Osteocyte (in vitro differentiated cells): ENCODE results near the gene S100A5. TPM values are rescaled to one million over a fixed set of nuclear protein-coding genes. Genes with fewer than 3 reads are reported as not detected.

ENCODE experiments used
- DNase-seq: peaks from one replicate; pipeline ENCODE4 v3.0.0; 2021; ENCODE audit warnings: mixed read lengths; ENCODE audit not compliant: unreplicated experiment; ENCODE audit errors: extremely low spot score
- H3K27ac Mint-ChIP-seq: one replicate; pipeline ENCODE4 v1.8.0; 2021; ENCODE audit warnings: mild to moderate bottlenecking, mixed read lengths; ENCODE audit not compliant: unreplicated experiment
- H3K27me3 Mint-ChIP-seq: one replicate; pipeline ENCODE4 v1.8.0; 2021; ENCODE audit warnings: mixed read lengths; ENCODE audit not compliant: unreplicated experiment
- H3K36me3 Mint-ChIP-seq: one replicate; pipeline ENCODE4 v1.8.0; 2021; ENCODE audit warnings: mixed read lengths; ENCODE audit not compliant: unreplicated experiment
- H3K4me1 Mint-ChIP-seq: one replicate; pipeline ENCODE4 v1.8.0; 2021; ENCODE audit warnings: mixed read lengths; ENCODE audit not compliant: unreplicated experiment
- H3K4me3 Mint-ChIP-seq: one replicate; pipeline ENCODE4 v1.8.0; 2021; ENCODE audit warnings: mild to moderate bottlenecking, moderate library complexity, mixed read lengths; ENCODE audit not compliant: unreplicated experiment
- H3K9me3 Mint-ChIP-seq: one replicate; pipeline ENCODE4 v1.8.0; 2021; ENCODE audit warnings: mixed read lengths; ENCODE audit not compliant: unreplicated experiment
- total RNA-seq: library from RNA; stranded (reverse); gene quantifications from 2 replicates; pipeline ENCODE4 v1.2.1, GENCODE V29; 2021
- TF ChIP-seq, protein P1 (sequence below): fragments of 200-600 bp; sonication (generic); IDR thresholded peaks from 2 replicates; pipeline ENCODE4 v1.5.0; 2021; ENCODE audit warnings: antibody characterized with exemption, mild to moderate bottlenecking, moderate library complexity

Gene S100A5
- total RNA-seq, 1 donor from 2014 or later: 1.0 TPM

DNA sequence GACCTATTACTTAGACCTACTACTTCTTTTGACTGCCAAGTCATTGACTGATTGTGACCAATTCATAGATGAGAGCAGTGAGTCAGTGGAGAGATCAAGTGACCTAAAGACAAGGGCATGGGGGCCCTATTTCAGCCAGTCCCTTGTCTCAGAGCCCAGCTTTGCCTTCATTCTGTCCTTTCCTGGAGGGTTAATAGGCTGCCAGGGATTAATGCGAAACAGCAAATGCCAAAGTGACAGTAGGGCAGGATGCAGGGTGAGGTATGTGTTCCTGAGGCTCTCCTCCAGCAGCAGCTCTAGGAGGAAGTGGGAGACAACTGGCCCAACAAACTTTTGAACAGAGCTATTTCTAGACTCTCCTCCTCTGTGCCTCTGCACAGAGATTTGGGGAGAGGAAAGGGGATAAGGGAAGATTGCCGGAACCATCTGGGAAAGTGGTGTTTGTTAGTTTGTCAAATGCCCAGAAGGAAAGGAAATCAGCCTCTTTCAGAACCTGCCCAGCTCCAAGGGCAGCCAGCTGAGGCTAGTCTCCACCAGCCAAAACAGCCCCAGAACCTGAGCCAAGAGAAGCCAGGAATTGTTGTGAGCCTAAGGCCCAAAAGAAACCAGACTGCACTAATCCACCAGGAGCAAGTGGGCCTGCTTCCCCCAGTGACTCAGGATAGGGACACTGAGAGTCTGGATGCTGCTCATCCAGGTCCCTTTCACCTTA is 13.3 kb upstream of the S100A5 start:
- no peaks in the 10 kb centered on the region for H3K36me3 Mint-ChIP-seq
- no peak overlapping the region for H3K4me3 Mint-ChIP-seq
- no peaks in the 10 kb centered on the region for H3K9me3 Mint-ChIP-seq
- H3K27me3 Mint-ChIP-seq: no peaks in the 10 kb centered on the region
- H3K4me1 Mint-ChIP-seq: peaks cover 36% of the 10 kb centered on the region
- DNase-seq: no peak
- TF ChIP-seq, protein P1, sequence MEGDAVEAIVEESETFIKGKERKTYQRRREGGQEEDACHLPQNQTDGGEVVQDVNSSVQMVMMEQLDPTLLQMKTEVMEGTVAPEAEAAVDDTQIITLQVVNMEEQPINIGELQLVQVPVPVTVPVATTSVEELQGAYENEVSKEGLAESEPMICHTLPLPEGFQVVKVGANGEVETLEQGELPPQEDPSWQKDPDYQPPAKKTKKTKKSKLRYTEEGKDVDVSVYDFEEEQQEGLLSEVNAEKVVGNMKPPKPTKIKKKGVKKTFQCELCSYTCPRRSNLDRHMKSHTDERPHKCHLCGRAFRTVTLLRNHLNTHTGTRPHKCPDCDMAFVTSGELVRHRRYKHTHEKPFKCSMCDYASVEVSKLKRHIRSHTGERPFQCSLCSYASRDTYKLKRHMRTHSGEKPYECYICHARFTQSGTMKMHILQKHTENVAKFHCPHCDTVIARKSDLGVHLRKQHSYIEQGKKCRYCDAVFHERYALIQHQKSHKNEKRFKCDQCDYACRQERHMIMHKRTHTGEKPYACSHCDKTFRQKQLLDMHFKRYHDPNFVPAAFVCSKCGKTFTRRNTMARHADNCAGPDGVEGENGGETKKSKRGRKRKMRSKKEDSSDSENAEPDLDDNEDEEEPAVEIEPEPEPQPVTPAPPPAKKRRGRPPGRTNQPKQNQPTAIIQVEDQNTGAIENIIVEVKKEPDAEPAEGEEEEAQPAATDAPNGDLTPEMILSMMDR: no peak
- peak overlapping the region; percentile 70 for H3K27ac Mint-ChIP-seq

DNA sequence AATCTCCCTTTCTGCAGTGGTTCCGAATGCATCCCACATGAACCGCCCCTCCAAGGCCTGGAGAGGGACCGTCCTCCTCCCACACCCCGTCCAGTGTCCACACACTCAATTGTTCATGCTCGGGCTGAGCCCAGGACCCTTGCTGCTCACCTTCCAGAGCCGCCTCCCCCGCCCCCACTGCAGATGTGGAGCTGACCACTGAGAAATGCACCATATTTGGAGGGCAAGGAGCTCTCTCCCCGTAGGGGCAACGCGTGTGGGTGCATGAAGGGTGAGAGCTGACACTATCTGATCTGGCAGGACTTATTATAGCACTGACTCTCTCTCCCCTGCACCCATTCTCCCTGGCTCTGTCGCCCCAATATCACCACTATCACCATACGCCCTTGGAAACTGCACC is 12.4 kb upstream of the S100A5 start:
- Mint-ChIP-seq H3K27me3 (no peaks in the 10 kb centered on the region), H3K36me3 (no peaks in the 10 kb centered on the region), H3K4me3 (no peak overlapping the region), H3K9me3 (no peaks in the 10 kb centered on the region), H3K27ac (peak overlapping the region; percentile 70), H3K4me1 (peaks cover 45% of the 10 kb centered on the region)
- no peak for DNase-seq
- TF ChIP-seq, protein P1: no peak

- no peak for DNase-seq
- TF ChIP-seq, protein P1: no peak
- Mint-ChIP-seq H3K27me3 (no peaks in the 10 kb centered on the region), H3K36me3 (no peaks in the 10 kb centered on the region), H3K4me3 (no peak overlapping the region), H3K9me3 (no peaks in the 10 kb centered on the region), H3K27ac (no peak overlapping the region), H3K4me1 (peaks cover 53% of the 10 kb centered on the region)
These were observed 11.6 kb upstream of the S100A5 start for GRCh38 chr1:153552335-153552734.

GRCh38 chr1:153550827-153551500 is 10.2 kb upstream of the S100A5 start:
- TF ChIP-seq, protein P1: no peak
- Mint-ChIP-seq H3K9me3 (no peaks in the 10 kb centered on the region), H3K4me3 (no peak overlapping the region), H3K27me3 (no peaks in the 10 kb centered on the region), H3K4me1 (peaks cover 66% of the 10 kb centered on the region), H3K36me3 (no peaks in the 10 kb centered on the region), H3K27ac (peak overlapping the region; percentile 95)
- no peak for DNase-seq

- Mint-ChIP-seq H3K4me1 (peaks cover 72% of the 10 kb centered on the region), H3K27ac (peak overlapping the region; percentile 95)
These were observed 9.6 kb upstream of the S100A5 start for GRCh38 chr1:153550398-153550758.

More at GRCh38 chr1:153550398-153550758, 9.6 kb upstream of the S100A5 start:
- no peak for DNase-seq
- Mint-ChIP-seq H3K4me3 (no peak overlapping the region), H3K9me3 (no peaks in the 10 kb centered on the region), H3K27me3 (no peaks in the 10 kb centered on the region), H3K36me3 (no peaks in the 10 kb centered on the region)
- TF ChIP-seq, protein P1: no peak
